CD4-positive, alpha-beta T cell treated with Interleukin-10 for 1 hour (primary cell): Measurements from ENCODE around the gene IQUB.
"Not testable (repeated sequence)": the region's sequence is repeated elsewhere in the genome, so short reads cannot be mapped to it uniquely, and the experiment has no call there.

ENCODE experiments used
- DNase-seq: peaks from one replicate; pipeline ENCODE4 v3.0.0-alpha.2; 2020

IQUB gene

DNA sequence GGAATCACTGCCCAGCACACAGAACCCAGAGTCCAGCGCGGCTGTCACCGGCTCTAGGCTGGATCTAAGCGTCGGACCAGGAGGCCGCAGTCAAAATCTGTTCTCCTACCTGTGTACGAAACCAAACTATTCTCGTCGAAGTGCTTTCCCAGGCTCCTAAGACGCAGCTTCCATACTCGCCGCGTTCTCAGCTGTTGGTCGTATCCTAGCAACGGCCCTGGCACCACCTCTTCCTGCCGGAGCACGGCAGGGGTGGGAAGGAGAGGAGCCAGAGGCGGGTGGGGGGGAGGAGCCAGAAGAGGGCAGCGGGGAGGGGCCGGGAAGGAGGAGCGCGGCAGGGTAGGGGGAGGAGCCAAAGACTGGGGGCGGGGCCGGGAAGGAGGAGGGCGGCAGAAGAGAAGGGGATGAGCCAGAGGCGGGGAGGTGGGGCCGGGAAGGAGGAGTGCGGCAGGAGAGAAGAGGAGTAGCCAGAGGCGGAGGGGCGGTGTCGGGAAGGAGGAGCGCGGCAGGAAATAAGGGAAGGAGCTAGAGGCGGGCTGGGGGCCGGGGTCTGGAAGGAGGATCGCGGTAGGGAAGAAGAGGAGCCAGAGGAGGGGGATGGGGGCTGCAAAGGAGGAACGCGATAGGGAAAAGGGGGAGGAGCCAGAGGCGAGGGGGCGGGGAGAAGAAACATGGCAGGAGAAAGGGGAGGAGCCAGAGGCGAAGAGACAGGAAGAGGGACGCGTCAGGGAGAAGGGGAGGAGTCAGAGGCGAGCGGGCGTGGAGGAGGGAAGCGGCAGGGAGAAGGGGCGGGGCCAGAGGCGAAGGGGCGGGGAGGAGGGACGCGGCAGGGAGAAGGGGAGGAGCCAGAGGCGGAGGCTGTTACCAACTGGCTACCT lies at the start of gene IQUB:
IQUB (minus strand) TSS at position 213 of the 878 bp plus-strand sequence. CDS start 22,255 bp downstream, outside the sequence.
- peak; percentile 96 for DNase-seq

DNA sequence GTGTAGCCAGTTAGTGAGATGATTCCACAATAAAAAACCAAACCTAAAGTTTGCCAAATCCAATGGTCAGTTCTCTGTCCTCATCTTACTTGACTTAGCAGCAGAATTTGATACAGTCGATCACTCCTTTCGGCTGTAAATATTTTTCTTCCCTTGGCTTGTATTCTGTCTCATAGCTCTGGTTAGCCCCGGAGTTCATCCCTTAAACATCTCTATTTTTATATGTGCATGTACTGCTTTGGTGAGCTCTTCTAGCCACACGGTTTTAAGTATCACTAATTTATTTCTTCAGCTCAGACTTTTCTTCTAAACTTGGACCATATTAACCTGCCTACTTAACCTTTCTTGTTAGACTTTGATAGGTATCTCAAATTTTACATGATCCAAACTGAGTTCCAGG lies 49.4 kb upstream of the IQUB start:
- DNase-seq, result no peak

DNA sequence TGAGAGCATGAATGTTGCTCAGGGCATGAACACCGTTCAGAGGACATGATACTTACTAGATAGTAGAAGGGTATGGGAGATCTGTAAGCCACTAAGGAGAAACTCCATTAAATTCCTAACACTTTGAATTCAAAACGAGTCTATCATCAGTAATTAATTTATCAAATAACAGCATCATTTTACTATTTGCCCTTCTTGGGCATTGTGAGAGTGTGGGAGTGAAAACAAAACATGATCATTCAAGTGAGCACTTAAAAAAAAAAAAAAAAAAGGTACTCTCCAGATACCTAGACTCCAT lies 46.7 kb upstream of the IQUB start:
- DNase-seq, result no peak

DNA sequence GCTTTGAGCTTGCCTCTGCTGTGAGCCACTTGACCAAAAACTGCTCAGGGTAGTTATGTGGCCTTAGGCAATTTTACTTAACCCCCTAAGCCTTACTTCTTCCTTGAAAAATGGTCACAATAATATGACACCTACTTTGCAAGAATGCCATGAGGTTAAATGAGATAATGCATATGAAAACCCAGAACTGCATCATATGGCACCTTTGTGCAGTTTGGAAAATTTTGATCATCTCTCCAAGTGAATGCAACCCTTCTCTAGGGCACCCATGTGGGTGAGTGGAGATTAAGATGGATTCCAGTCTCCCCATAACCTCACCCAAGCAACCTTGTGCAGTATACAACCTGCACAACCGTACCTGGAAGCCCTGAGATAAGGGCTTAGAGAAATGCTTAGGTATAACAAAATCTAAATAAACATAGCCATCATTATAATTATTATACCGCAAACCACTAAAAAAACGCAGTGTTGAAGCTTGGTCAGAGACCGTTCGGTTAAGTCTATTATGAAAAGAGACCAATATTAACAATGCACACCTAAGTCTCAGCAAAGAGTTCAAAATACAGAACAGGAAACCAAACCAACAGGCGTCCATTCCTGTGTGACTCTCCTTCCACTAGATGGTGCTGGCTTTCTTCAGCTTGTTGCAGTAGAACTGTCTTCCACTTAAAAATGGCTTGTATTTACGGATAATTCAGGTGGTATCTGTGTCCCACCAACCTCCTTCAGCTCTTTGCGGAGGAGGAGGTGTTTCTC lies 46.2 kb upstream of the IQUB start:
- no peak for DNase-seq

DNA sequence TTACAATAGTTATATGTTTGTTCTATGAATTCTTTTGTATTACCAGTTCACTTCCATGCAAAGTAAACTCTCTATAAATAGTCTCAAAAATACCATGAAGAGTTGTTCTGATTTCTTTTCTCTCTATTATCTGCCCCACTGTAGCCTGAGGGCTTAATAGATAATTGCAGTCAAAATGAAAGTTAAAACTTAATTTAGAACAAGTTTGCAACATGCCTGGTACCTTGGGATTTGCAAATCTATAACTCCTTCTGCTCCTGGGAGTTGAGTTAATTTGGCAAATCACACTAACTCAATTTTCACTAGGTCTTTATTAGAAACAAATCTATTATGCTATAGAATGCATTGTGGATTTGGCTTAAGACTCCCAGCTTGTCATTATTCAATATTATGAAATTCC lies 45.0 kb upstream of the IQUB start:
- no peak for DNase-seq

DNA sequence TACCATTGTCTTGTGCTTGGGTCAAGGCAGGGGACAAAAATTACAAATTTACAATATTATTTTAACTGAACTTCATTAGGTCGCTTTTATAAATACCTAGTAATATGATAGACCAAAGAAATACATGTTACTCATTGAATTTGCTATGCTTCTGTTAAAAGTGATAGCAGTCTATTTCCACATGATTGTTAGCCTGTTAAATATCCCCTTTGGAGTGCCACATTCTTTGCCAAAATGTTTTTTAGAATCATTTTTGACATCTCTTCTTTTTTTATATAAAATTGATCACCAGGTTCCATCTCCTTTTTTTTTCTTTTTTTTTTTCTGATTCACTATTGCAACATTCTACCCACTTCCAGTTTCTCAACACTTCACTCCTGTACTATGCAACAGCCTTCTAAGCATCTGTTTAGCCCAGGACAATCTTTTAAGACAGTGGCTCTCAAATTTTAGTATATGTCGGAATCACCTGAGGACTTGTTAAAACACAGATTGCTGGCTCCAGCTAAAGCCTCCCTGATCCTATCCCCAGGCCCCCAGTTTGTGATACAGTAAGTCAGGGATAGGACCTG lies 39.6 kb upstream of the IQUB start:
- no peak for DNase-seq

DNA sequence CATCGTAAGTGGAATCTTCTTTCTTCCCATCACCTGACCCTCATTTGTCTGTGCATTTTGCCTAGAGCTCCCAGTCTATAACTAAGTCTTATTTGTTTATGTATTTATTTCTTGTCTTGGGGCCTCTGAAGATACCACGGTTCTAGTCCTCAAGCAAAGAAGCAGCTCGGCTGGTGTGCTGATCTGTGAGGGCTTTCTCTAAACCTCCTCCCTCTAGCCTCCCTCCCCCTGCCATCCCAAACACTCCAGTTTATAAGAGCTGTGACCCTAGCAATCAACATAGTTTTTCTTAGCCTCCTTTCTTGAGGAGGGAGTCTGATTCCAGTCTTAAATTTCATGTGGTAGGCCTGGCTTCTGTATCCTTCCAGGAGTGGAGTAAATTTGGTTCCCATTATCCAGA lies 38.9 kb upstream of the IQUB start:
- no peak for DNase-seq

DNA sequence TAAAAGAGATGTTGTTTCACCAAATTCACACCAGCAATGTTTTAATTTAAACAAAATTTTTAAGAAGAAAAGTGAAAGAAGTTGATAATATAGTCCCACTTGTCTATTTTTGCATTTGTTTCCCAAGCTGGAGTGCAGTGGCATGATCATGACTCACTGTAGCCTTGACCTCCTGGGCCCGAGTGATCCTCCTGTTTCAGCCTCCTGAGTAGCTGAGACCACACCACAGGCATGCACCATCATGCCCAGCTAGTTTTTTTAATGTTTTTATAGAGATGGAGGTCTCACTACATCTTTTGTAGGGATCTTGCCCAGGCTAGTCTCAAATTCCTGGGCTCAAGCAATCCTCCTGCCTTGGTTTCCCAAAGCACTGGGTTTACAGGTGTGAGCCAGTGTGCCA lies 37.3 kb upstream of the IQUB start:
- no peak for DNase-seq

DNA sequence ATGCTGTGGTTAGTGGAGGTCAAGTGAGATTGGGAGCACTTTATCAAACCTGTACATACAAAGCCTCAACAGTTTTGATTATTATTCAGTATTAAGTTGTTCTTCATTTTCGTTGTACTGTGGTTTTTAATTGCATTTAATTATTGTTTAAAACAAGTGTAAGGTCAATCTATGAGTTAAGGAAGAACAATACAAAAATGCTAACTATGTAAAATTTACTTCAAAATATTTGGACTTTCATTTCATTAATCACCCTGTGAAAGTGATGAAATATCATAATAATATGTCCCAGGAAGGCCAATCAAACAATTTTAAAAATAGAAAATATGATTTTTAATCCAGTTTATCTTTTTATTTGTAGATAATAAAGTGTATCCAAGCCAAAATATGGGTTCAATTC lies 36.8 kb upstream of the IQUB start:
- DNase-seq, result no peak

DNA sequence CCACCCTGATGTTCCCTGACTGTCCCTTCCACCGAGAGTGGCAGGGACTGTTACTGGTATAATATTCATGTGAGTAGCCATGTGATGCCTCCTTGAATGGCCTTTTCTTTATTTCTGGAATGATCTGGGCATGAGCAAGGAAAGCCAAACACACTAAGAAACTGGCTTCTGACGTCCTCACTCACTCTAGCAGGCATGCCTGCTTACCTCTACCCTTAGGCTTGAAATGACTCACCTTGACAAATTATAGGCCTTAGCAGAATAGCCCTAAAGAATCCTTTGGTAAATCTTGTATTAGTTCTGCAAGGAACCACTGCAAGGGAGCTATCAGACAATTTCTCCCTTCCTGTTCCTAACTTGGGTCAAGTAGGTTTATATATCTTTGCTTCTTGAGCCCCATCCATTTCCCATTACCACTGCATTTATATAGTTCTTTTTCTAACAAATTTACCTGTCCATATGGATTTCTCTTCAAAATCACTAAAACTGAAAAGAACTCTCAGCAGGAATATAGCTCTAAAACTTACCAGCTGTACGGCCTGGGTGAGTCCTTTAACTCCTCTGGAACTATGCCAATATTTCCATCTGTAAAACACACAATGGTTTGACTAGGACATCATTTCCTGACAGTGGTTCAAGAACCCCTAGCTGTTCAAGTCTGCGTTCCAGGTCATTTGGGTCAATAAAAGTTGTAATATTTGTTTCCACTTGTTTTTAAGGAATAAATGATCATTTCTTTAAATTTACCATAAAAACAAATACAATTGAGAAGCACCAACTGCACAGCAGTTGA lies 36.2 kb upstream of the IQUB start:
- no peak for DNase-seq

DNA sequence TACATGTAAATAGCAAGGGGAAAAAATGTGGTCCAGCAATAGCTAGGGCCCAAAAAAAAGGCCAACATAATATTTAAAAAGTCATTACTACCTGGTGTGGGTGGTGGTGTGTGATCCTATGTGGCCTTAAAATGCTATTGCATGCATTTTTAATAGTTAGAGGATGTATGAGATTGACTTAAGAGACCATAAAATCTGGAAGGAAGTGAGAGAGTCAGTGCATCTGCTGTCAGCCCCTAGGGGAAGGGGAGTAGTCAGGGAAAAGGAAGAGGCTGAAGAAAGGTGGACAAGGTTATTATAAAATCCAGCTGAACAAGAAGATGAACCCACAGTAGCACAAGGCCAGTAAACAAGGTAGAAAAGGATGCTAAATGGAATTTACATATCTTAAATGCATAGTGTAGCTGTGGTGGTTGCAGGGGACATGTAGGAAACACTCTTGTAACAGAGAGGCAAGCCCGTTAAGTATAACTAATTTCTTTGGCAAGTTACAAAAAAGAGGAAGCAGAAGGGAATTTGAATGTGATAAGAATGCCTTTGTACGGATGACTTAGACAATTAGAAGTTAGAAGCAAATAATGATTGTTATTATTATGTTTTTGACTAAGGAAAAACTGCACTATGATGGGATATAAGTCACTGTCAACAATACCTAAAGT lies 35.1 kb upstream of the IQUB start:
- DNase-seq, result no peak

DNA sequence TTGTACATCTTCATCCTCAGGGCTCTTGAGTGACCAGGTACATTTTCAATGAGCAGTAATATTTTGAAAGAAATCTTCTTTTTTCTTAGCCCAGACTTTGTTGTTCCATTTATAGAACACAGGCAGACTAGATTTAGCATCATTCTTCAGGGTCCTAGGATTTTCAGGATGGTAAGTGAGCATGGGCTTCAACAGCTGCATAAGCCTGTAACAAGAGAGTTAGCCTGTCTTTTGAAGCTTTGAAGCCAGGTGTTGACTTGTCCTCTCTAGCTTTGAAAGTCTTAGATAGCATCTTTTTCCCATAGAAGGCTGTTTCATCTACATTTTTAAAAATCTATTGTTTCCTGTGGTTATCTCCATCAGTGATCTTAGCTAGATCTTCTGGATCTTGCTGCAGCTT lies 27.7 kb upstream of the IQUB start:
- no peak for DNase-seq

DNA sequence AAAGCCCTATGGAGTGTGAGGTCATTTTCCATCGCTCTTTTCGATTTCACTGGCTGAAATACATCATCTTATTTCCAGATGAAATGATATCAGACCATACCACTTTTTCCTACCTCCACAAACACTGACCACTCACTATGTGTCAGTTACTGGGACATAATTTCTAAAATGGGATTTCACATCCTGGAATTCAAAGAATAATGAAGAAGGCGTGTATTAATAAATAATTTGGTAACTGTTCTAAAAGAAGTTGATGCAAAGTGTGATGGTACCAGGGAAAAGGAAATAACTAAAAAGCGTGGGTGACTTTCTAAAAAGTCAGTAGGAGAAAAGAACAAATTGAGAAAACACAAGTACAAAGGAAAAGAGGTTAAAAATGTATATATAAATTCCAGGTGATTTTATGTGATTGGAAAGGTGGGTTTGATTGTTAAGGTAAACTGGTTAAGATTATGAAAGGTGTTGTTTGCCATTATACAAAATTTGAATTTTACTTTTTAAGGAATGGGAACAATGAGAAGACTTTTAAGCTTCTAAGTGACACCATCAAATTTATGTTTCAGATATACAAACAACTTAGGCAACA lies 24.0 kb upstream of the IQUB start:
- DNase-seq, result no peak

DNA sequence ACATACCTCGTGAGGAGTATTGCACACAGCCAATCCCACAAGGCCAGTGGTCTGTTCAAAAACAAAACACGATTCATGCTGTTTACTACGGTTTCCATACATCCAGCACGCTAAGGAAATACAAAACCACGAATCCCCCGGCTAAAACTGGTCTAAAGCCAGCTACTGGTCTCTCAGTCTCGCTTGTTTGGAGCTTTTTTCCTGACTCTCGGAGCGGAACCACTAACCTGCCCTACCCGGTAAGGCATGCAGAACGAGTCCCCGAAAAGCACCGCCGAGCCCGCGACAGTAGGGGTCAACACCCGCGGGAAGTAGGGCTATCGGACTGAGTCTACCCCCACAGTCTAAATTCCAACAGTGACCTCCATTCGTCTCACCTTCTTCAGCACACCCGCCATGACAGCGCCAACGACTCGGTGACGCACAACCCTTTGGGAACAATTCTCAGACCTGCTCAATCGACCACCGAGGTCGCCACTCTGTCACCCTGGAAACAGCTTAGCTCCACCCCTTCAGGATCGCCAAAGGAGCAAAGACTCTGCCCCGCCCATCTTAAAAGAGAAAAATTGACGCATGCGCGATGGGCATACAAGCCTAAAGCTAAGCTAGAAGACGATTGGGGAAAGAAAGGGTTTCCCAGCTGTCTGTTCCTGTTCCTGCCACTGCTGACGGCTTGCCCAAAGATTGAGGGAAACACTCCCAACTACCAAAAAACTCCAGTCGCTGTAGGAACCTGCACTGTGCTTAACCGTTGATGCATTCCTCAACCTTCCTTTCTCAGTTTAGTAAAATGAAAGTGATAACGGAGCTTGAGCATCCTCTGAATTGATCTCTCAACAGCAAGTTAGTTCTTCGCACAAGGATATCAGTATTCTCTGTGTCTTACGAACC lies 23.2 kb upstream of the IQUB start, which contains the start of gene NDUFA5:
NDUFA5 (minus strand) TSS at position 421 of the 891 bp plus-strand sequence; CDS start at position 398, 23 bp downstream.
- peak; percentile 99 for DNase-seq

DNA sequence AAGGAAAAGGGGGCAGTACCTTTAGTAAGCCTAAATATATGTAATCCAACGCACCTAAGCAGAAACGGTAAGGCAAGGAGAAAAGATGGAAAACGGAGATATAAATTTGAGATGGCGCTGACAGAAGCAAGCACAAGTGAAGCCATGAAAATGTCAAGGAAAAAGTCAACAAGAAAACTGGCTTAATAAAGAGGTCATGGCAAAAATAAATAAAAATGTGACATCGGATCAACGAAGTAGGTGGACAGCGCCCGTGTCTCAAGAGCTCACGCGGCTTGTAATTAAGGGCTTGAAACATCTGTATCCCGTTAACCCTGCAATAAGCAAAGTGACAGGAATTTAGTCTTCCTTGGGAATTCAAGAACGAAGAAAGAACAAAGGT lies 22.6 kb upstream of the IQUB start:
- no peak for DNase-seq

DNA sequence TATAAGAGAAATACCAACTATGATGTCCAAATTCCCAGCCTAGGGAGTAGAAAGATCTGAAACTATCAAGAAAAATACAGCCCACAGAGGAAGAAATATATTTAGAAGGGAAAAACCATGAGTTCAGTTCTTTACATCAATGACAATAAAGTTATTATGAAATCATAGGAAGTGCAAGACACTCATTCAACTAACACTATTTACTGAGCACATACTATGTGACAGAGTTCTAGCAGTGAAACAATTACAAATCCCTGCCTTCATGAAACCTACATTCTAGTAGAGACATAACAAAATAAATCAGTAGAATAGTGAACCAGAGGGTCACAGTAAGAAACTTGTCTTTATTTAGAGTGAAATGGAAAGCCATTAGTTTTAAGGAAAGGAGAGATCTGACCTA lies 21.1 kb upstream of the IQUB start:
- DNase-seq, result no peak

DNA sequence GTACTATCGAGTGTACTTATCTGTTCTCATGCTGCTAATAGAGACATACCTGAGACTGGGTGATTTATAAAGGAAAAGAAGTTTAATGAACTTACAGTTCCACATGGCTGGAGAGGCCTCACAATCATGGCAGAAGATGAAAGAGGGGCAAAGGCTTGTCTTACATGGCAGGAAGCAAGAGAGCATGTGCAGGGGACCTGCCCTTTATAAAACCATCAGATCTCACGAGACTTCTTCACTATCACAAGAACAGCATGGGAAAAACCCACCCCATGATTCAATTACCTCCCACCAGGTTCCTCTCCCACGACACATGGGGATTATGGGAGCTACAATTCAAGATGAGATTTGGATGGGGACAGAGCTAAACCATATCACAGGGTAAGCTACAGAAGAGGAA lies 18.8 kb upstream of the IQUB start:
- DNase-seq, result no peak

DNA sequence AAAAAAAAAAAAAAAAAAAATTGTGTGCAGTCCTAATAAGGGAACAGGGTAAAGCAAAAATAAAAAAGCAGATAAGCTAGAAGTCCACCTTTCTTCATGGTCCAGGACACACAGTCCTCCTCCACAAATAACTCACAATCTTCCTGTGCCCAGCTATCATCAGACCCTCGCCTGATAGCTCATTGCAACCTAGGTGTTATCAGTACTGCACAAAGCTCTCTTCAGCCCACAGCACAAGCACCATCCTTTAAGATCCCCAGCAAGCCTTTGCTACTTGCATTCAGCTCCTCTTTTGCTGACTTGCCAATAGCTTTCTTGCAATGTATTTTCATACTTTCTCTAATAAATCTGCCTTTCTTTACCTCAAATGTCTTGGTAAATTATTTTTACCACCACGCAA lies 18.2 kb upstream of the IQUB start:
- DNase-seq, result no peak

DNA sequence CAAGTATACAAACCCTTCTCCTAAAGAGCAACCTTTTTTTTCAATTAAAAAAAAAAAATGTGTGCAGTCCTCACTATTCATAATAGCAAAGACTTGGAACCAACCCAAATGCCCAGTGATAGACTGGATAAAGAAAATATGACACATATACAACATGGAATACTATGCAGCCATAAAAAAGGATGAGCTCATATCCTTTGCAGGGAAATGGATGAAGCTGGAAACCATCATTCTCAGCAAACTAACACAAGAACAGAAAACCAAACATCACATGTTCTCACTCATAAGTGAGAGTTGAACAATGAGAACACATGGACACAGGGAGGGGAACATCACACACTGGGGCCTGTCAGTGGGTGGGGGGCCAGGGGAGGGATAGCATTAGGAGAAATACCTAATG lies 17.7 kb upstream of the IQUB start:
- DNase-seq, result not testable (repeated sequence)

DNA sequence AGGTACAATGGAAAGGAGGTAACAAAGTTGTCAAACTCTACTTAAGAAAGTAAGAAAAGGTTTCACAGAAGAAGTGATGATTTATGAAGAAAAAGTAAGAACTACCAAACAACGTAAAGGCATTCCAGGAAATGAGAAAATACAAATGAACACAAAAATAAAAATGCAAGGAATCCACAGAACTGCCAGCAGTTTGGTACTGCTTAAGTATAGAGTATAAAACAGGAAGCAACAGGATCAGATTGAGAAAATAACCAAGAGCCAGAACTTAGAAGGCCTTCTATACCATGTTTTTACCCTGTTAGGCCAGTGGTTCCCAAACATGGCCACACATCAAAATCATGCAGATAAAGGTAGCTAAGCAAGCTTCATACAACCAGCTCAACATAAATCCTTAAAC lies 14.0 kb upstream of the IQUB start:
- no peak for DNase-seq

DNA sequence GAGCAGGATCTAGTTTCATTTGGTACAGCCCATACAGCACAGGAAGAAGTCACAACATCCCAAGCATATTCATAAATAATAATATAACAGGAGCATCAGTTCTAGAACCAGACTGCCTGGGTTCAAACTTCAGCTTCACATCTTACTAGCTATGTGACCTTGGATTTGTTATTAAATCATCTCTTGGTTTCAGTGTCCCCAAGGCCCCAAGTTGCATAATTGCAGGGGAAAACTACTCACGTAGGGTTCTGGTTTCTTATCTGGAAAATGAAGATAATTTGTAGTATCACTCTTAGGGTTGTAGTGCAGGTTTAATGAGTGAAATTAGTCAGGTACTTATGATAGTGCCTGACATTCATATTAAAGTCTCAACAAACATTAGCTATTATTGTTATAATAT lies 5.5 kb upstream of the IQUB start:
- DNase-seq, result no peak
